Measurements from ENCODE around the gene VAC14.
A peak's percentile ranks its signal among the peaks of the same experiment; 100 is the strongest.

The VAC14 gene

DNA sequence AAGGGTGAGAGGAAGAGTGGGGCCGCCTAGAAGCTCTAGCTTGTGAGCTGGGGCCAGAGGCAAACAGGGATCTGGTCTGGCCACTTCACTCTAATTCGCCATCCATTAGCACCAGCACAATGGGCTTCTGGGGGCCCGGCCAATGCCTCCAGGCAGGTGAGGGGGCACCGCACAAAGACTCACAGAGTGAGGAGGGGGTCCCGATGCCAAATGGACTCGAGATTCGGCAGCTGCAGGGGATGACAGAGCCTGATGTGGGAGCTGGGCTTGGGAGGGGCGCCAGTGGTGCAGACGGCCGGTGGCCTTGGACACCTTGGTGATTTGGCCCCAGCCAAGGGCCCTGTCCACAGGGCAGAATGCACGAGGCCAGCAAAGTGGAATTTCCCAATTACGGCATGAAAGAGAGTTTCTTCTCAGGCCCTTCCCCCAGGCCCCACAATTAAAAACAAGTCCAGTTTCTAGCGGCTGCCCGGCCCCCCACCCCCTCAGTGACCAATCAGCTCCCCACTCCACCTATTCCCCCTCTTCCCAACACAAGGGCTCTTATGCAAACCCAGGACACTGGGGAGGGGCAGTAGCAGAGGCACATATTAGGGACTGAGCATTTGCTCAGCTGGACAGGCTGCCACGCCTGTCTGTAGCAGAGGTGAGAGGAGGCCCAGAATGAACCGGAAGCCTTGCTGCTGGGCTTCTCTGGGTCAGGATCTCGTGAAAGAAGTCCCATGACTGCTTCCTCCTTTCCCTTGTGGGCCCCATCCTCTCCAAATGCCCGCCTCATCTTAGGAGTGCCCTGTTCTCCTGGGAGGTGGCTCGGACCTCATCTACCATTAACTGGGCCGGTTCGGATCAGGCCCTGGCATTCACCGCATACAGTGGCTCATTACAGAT lies 75.7 kb downstream of the VAC14 start:
- DNase-seq (ENCODE audit: low read depth, low spot score): peak; percentile 74

DNA sequence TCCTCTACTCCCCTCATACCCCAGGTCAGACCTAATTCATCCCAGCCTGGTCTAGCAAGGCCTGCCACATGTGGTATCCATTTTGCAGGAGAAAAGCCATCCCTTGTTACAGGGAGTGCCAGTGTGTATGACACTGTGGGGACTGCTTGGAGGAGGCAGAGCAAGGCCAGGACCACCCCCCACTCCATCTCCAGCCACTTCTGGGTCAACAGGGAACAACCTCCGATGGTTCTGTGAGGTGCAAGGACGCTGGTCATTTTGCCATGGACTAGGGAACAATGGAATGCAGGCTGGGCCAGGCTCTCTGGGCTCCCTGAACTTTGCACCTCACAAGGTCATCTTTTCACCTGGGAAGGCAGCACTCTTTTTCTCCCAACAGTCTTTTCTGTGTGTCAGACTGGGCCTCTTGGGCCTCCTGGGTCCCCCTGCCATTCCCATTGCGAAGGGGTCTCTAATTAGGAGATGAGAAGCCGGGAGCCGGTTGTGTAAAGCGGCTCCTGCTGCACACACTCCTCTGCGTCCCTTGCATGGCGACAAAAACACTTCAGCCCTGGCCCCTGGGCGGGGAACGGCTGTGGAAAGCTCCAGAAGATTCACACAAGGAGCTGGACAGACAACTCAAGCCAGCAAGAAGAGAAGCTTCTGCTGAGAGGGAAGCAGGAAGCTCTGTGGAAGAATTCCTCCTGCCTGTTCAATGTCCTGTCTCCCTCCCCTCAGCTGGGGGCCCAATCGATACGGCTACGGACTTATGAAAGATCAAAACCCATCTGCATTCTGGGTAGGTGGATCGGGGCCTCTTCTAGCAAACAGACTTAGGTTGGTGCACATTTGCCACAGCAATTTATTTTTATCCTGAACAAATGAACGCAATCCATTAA lies 76.6 kb downstream of the VAC14 start:
- no peak for DNase-seq (ENCODE audit: low read depth, low spot score)

DNA sequence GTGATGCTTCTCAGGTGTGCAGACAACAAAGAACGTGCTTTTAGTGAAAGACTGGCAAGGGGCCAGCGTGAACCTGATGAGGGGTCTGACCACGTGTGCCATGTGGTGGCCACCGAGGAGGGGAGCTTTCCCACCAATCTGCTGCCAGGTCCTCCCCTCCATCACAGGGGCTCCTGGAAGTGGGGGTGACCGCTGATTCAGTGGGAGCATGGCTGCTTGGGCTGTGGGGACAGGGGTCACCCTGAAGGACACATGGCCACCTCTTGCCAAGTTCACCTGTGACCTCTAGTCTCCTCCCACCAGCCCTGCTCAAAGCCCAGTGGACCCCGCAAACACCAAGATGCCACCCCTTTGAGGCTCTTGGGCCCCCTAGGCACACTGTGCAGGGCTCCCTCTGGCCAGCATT lies 77.2 kb downstream of the VAC14 start:
- DNase-seq (ENCODE audit: low read depth, low spot score): no peak

DNA sequence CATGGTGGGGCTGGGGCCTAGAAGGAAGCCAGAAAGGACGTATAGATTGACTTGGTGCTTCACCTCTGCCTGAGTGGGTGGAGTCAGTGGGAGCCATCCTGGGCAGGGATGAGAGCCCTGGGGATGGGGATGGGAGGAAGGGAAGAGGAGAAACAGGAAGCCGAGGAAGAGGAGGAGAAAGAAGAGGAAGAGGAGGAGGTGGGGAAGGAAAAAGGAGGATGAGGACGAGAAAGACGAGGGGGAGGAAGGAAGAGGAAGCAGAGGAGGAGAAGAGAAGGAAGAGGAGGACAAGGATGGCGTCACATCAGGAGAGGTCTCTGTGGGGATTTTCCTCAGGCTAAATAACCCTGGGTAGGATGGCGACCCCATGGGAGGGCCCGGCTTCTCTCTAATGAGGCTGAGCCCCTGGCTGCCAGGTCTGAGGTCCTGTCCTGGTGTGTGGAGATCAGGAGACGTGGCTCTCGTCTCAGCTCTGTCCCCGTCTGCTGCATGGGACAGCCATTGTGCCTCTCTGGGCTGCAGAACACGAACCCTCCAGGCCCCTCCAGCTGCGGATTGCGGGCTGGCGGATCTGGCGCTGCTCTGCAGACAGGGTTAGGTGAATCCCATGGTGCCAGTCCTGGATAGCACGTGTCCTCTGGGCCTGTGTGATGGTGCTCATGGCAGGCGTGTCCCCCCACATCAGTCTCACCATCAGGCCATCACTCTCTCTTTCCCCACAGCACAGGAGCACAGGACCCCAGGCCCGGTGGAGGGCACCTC lies 79.6 kb downstream of the VAC14 start:
- DNase-seq (ENCODE audit: low read depth, low spot score): no peak

DNA sequence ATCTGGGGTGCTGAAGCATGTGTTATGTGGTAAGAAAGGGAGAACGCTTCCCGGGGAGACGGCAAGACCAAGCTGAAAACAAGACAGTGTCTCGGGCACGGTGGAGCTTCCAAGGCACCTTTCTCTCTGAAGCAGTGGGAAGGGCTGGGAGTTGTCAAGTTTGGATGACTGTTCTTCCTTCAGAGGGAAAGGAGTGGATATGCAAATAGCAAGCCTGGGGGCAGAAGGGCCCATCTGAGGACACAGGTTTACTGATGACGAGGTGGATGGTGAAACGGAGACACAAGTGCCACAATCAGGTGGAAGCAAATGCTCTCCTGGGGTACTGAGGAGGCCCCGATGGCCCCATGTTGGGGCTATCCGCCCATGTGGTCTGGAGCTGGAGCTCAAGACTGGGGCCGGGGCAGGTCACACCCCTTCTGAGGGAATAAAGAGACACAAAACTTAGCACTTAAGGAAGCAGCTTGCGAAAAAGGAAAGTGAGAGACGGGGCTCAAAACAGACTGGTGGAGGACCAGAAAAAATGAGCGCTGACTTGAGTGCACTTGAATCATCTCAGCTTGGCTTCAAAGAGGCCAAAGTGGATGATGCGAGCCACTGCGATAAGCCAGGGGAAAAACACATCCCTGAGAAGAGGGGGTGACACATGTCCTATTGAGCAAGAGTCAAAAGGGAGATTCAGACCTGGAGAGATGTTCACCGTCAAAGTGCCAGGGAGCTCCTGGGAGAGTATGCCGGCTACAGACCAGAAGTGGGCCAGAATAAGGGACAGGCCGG lies 80.3 kb downstream of the VAC14 start:
- DNase-seq (ENCODE audit: low read depth, low spot score): peak; percentile 78

DNA sequence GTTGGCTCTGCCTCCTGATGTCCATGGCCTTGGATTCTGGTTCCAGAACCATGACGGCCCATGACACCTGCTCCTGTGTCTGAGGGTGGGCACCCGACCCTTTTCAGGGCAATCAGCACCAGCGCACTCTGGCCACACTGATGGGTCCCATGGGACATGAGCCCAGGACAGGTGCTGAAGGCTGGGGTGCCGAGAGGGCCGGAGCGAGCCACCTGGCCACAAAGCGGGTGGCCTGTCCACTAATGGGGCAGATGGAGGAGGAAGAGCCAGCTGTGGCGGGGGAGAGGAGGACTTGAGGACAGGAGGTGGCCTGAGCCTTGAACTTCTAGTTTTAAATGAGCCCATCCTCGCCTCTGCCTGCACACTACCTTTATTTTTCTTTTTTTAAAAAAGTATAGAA lies 83.9 kb downstream of the VAC14 start:
- no peak for DNase-seq (ENCODE audit: low read depth, low spot score)

DNA sequence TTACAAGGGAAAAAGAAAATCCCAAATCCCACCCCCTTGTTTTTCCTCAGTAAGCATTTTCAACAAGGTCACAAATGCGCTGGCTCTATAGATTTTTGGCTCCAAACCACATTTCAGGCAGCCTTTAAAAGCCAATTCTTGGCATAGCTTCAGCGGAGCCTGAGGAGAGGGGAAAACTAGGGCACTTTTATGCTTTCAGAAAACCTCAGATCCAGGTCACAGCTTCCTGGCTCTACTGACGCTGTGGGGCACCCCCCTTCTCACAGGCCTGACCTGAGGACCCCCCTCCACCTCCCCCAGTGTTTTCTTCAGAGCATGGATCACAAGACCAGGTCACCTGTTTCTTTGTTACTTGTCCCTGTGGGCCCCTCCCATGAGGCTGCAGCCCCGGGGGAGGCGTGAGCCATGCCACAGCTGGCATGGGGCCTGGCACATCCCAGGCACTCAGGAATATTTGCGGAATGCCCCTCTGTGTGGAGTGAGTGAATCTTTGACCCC lies 85.0 kb downstream of the VAC14 start:
- DNase-seq (ENCODE audit: low read depth, low spot score): no peak

DNA sequence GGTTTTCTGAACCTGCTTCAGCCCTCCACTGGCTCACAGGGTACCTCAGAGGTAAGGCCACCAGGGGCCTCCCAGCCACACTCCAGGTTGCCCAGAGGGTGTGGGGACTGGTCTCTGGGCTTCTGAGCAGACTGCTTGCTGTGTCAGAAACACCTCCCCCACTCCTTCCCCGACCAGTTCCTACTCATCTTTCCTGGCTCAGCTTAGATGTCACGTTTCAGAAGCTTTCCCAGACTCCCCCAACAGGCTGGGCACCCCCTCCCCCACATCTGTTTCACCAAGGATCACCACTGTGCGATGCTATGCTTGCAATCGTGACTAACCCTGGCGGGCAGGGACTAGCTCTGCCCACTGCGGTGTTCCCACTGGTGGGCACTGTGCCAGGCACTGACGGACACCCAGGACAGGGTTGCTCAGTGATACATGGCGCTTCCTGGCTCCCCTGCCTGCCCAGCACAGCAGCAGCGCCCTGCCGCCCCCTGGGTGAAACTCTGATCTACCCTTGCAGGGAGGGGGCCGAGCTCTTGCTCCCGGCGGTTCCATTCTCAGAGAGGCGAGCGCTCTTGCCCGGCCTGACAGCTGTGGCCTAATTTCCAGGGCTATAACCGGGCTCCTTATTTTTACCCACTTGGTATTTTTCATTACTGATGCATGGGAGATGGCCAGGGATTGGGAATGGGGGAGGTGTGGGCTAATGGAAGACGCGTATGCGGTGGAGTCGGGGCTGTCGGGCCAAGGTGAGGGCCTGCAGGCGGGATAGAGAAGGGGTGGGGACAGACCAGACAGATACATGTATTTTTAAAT lies 85.7 kb downstream of the VAC14 start:
- DNase-seq (ENCODE audit: low read depth, low spot score): peak; percentile 79

DNA sequence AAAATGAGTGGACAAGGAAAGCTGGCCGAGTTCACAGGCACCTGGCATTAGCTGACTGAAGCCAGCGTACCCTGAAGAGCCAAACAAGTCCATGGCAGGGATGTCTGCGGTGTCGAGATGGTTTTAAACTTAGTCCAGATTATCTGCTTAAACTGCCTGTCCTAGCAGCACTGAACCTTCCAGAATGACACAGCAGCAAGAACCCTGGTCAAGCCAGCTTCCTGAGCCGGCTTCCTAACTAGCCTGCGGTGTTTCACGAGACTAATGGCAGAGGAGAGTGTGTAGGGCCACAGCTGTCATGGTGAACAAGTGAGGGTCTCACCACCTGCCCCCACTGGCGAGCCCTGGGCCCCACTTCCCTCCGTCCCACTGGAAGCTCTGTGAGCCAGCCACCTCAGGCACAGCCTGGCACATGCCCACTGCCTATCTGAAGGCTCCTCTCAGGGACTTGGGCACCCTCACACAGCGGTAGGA lies 86.3 kb downstream of the VAC14 start:
- no peak for DNase-seq (ENCODE audit: low read depth, low spot score)

DNA sequence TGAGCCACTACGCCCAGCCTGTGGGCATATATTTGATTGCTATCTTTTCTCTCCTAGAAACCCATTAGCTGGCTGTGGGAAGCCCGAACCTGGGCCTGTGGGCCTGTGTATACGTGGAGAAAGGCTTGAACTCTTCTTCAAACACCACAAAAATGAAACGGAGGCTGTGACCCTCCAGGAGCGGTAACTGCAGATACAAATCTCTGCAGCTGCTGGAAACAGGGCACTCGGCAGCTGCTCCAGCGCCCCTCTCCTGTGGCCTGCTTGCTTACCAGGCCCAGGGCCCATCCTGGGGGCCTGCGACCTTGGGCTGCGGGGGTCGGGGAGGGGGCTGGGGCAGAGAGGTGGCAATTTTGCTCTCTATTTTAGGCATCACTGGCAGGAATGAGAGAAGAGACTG lies 87.1 kb downstream of the VAC14 start:
- no peak for DNase-seq (ENCODE audit: low read depth, low spot score)

DNA sequence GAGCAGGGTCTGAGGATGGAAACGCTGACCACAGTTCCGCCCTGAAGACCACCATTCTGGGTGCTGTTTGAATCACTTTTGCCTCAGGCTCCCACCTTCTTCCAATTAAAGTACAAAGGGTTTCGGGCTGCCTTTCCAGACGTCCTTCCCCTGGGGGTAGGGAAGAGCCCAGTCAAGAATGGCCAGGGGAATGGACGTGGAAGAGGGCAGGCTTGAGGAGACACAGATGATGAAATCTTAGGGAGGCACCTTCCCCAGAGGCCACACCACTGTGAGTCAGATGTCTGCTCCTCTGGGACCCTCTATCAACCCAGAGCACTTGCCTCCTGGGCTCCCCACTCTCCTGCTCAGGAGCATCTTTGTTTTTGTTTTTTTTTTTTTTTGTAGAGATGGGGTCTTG lies 87.6 kb downstream of the VAC14 start:
- peak; percentile 77 for DNase-seq (ENCODE audit: low read depth, low spot score)

DNA sequence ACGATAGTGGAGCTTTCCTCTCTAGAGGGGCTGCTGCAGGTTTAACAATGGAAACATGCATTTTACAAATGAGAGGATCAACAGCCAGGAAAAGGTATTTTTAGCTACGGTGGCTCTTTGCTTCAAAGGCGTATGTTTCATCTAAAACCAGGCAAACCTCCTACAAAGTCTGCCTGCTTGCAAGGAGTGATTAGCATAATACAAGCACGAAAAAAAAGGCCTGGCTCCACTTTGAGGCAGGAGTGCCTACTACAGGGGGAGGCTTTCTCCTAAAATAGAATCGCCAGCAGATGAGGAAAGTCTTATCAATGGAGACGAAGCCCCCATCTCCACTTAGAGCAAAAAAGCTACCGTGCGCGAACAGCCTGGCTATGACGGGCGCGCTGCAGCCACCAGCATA lies 88.0 kb downstream of the VAC14 start:
- peak; percentile 56 for DNase-seq (ENCODE audit: low read depth, low spot score)

DNA sequence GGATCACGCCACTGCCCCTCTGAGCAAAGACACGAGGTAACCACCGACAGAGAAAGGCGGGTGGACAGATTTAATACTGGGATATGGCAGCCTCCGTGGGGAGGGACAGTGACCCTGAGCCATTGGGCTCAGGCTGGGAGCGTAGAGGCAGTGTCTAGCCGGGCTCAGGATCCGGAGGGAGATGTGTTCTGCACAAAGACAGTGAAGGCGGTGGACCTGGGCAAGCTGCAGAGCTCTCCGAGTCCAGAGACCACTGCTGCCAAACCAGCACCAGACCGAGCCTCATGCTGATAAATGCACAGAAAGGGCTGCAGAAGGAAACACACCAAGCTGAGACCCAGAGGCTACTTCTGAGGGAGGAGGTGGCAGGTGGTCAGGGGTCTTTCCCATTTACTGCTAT lies 88.6 kb downstream of the VAC14 start:
- DNase-seq (ENCODE audit: low read depth, low spot score): no peak

DNA sequence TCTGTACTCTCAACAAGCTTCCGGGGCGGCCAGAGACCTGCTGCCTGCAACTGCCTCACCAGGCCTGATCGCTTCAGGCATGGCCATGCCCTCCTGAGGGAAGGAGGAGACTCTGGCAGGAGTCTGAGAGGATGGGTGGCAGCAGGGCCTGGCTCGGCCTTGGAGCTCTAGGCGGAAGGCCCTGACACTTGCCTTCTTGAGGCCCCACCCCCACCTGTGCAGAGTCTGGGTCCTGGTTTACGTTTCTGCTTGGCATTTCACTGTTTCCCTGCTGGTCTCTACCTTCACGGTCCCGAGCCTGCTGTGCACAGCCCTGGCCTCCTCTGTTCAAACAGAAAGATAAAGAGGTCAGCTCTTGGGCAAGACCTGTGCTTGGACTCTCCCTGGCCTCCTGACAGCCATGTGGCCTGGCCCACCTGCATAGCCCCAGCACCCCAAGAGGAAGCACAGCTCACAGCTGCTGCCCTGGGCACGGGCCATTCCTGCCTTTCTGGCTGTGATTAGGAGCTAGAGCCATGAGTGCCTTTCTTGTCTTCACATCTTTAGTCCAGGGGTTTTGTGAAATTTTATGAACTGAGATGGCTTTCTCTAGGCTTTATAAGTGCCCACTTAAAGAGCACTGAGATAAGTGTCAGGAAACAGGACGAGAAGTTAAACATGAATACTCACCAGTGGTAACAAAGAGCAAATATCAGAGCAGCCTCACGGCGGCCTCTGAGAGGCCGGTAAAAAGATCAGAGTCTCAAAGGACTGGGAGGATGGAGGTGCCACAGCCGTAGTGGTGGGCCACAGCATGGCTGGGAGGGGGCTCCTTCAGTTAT lies 89.5 kb downstream of the VAC14 start:
- no peak for DNase-seq (ENCODE audit: low read depth, low spot score)

DNA sequence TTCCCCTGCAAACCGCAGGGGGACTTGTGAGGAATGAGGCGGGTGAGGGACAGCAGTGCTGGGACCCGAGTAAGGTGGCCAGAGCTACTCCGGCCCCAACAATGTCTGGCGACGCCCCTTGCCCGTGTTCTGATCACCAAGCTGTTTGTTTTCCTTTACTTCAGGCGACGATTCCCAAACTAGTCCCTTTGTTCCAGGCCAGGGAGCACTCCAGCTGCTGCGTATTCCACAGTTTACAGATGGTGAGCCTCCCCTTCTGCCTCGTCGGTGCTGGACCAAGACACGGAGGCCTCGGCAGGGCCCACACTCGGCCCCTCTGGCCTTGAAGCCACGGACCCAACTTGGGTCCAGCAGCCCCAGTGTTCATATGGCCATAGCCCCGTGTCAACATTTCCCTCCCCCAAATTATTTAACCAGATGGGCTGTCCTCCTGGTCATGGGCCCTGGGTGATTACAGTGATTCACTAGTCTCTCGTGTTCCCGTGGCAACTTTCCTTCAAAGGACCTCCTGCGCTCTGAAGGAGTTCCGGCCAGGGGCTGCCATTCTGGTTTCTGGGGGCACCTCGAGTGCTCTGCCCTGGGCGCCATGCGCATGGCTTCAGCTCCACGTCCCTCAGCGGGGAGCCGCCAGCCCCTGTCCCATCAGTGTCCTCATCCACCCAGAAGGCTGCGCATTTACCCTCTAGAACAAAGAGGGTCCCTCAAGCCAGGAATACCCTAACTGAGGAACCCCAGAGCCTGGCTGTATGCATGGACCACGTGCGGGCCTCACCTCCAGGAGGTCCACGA lies 90.3 kb downstream of the VAC14 start:
- DNase-seq (ENCODE audit: low read depth, low spot score): no peak

DNA sequence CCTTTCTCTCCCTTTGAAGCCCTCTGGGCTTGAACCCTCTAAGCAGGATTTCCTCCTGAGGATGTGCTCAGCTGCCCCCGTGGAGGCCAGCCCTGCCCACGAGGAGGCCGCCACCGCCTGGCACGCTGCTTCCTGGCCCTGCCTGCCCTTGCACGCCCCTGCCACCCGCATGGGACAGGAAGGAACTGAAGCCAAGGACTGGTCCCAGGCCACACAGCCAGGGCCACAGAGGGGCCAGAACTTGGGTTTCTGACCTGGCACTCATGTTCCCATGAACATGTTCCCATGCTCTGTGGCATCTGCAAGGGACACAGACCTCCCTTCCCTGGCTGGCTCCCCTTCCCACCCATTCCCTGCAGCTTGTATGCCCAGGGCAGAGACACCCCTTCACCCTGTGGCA lies 91.0 kb downstream of the VAC14 start:
- DNase-seq (ENCODE audit: low read depth, low spot score): no peak

DNA sequence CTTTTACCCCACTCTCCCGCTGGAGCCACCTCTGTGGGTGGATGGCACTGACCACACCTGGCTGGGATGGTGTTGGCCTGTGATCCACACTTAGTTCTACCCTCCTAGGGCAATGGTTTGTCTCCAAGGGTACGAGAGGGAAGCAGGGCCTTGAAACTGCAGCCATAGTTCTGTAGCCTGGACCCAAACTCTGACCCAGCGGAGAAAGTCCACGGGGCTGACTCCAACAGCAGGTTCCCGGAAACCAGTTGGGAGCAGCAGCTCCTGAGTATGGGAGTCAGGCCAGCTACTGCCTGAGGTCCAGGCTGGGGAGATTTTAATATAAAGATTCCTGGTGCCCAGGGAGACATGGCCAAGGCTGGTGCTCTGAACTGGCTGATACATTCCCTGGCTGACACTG lies 91.5 kb downstream of the VAC14 start:
- DNase-seq (ENCODE audit: low read depth, low spot score): no peak
